Mesendoderm (in vitro differentiated cells): ENCODE data around the gene SEMA3A.
A peak's percentile ranks its signal among the peaks of the same experiment; 100 is the strongest.

Experiments used
- DNase-seq: peaks from one replicate; pipeline ENCODE4 v3.0.0; 2013
- H2AK5ac ChIP-seq: 2 replicates; pipeline ENCODE4 v1.6.1; 2013; ENCODE audit warnings: low read length, inconsistent platforms
- H2BK120ac ChIP-seq: 2 replicates; pipeline ENCODE4 v1.6.1; 2013; ENCODE audit warnings: low read depth, mild to moderate bottlenecking, low read length, moderate library complexity, mixed read lengths
- H2BK15ac ChIP-seq: replicated peaks from 2 replicates; pipeline ENCODE4 v1.6.1; 2013; ENCODE audit warnings: low read depth, mild to moderate bottlenecking, moderate library complexity
- H2BK5ac ChIP-seq: 2 replicates; pipeline ENCODE4 v1.6.1; 2013; ENCODE audit warnings: low read length, inconsistent platforms
- H3K18ac ChIP-seq: 2 replicates; pipeline ENCODE4 v1.6.1; 2013; ENCODE audit warnings: mild to moderate bottlenecking, low read length, mixed read lengths
- H3K23ac ChIP-seq: one replicate; pipeline ENCODE4 v1.6.1; 2013; ENCODE audit warnings: low read length
- H3K27ac ChIP-seq: 2 replicates; pipeline ENCODE4 v1.5.1; 2013; ENCODE audit warnings: low read depth, mild to moderate bottlenecking, inconsistent platforms, low read length, moderate library complexity
- H3K27me3 ChIP-seq: 2 replicates; pipeline ENCODE4 v1.6.1; 2013; ENCODE audit warnings: low read length, control low read depth, mild to moderate bottlenecking, inconsistent platforms; ENCODE audit not compliant: insufficient read depth, poor library complexity
- H3K36me3 ChIP-seq: 2 replicates; pipeline ENCODE4 v1.6.1; 2013; ENCODE audit warnings: low read length, inconsistent platforms; ENCODE audit not compliant: control insufficient read depth, insufficient read depth
- H3K4ac ChIP-seq: one replicate; pipeline ENCODE4 v1.6.1; 2013; ENCODE audit warnings: low read depth, mild to moderate bottlenecking, low read length, moderate library complexity
- H3K4me1 ChIP-seq: 2 replicates; pipeline ENCODE4 v1.6.1; 2013; ENCODE audit warnings: low read depth, low read length, inconsistent platforms; ENCODE audit not compliant: control insufficient read depth
- H3K4me2 ChIP-seq: 2 replicates; pipeline ENCODE4 v1.6.1; 2013; ENCODE audit warnings: low read length
- H3K4me3 ChIP-seq: 2 replicates; pipeline ENCODE4 v1.5.1; 2013; ENCODE audit warnings: mild to moderate bottlenecking, low read length
- H3K56ac ChIP-seq: one replicate; pipeline ENCODE4 v1.6.1; 2013; ENCODE audit warnings: low read length
- H3K79me1 ChIP-seq: 2 replicates; pipeline ENCODE4 v1.6.1; 2013; ENCODE audit warnings: low read length, inconsistent platforms
- H3K79me2 ChIP-seq: 2 replicates; pipeline ENCODE4 v1.6.1; 2013; ENCODE audit warnings: mild to moderate bottlenecking, low read length; ENCODE audit not compliant: control insufficient read depth, insufficient read depth
- H3K9ac ChIP-seq: 2 replicates; pipeline ENCODE4 v1.6.1; 2013; ENCODE audit warnings: low read length, inconsistent platforms
- H4K5ac ChIP-seq: one replicate; pipeline ENCODE4 v1.6.1; 2013; ENCODE audit warnings: low read length
- H4K8ac ChIP-seq: one replicate; pipeline ENCODE4 v1.6.1; 2013; ENCODE audit warnings: low read depth, mild to moderate bottlenecking, control low read depth, low read length, moderate library complexity
- WGBS: extraction: QIAGEN DNeasy Blood & Tissue Kit; methylation state at CpG from one replicate; pipeline ENCODE4 v1.1.7; 2013; ENCODE audit warnings: low lambda C conversion rate, missing lambda C conversion rate; ENCODE audit not compliant: insufficient coverage; ENCODE audit errors: extremely low coverage; 5-methylcytosine and 5-hydroxymethylcytosine counted together

SEMA3A gene

DNA sequence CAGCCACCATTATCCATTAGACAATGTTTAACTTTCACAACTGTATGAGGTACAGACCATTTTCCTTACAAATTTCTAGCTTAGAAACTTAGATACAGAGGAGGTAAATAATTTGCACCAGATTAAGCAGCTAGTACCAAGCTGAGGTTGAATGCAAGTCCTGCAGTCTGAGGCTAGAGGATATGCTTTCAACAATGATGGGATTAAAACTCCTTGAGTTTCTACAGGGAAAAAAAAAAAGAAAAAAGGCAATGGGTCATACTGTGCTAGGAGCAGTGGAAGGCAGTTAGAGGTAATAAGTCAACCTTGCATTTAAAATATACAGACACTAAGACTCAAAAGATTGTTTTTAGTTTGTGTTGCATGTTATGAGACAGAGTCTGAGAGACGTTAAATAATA lies 86.5 kb downstream of the SEMA3A start:
- no peaks in the 10 kb centered on the region for H3K36me3 ChIP-seq
- no peak overlapping the region for H3K27ac ChIP-seq
- H4K5ac ChIP-seq, result no peak overlapping the region
- H3K4me3 ChIP-seq, result no peak overlapping the region
- H3K4ac ChIP-seq, result no peak overlapping the region
- H2BK15ac ChIP-seq, result no peak overlapping the region
- no peaks in the 10 kb centered on the region for H3K79me1 ChIP-seq
- no peak overlapping the region for H3K23ac ChIP-seq
- H3K27me3 ChIP-seq, result no peaks in the 10 kb centered on the region
- H2BK5ac ChIP-seq, result no peak overlapping the region
- H3K4me1 ChIP-seq, result peaks cover 3% of the 10 kb centered on the region
- H2BK120ac ChIP-seq, result no peak overlapping the region
- no peak overlapping the region for H3K4me2 ChIP-seq
- WGBS, result no CpG with 5 or more reads among the region's 1 CpG
- H3K9ac ChIP-seq, result no peak overlapping the region
- no peaks in the 10 kb centered on the region for H3K79me2 ChIP-seq
- H4K8ac ChIP-seq, result no peak overlapping the region
- no peak overlapping the region for H3K56ac ChIP-seq
- H3K18ac ChIP-seq, result no peak overlapping the region
- H2AK5ac ChIP-seq, result no peak overlapping the region
- DNase-seq, result no peak

DNA sequence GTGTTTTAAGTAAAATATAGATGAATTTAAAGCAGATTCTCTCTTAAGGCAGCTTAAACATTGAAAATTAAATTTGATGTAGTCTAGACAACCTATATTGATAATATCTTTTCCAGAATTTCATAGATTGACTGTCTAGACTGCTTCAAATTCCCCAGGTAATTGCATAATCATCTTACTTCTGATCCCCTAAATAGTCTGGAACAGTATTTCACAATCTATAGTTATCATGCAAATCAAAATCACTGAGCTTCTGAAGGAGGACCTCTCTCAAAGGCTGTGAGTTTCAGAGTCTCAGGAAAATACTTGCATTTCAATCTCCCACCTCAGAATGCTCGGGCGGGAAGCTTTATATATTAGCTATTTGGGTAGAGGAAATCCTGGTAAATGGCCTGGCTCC lies 87.3 kb downstream of the SEMA3A start:
- no peak overlapping the region for H3K27ac ChIP-seq
- no peak overlapping the region for H4K8ac ChIP-seq
- H2BK5ac ChIP-seq, result no peak overlapping the region
- H3K79me1 ChIP-seq, result no peaks in the 10 kb centered on the region
- no peak overlapping the region for H3K23ac ChIP-seq
- H3K9ac ChIP-seq, result no peak overlapping the region
- H2BK120ac ChIP-seq, result peak overlapping the region; percentile 28
- no peak for DNase-seq
- no peak overlapping the region for H3K56ac ChIP-seq
- no peaks in the 10 kb centered on the region for H3K79me2 ChIP-seq
- peak overlapping the region; percentile 39 for H3K18ac ChIP-seq
- H2BK15ac ChIP-seq, result no peak overlapping the region
- H3K4me1 ChIP-seq, result peaks cover 3% of the 10 kb centered on the region
- no peak overlapping the region for H3K4me2 ChIP-seq
- no CpG with 5 or more reads among the region's 2 CpGs for WGBS
- H3K36me3 ChIP-seq, result no peaks in the 10 kb centered on the region
- H4K5ac ChIP-seq, result no peak overlapping the region
- no peak overlapping the region for H3K4me3 ChIP-seq
- no peaks in the 10 kb centered on the region for H3K27me3 ChIP-seq
- H3K4ac ChIP-seq, result no peak overlapping the region
- no peak overlapping the region for H2AK5ac ChIP-seq

DNA sequence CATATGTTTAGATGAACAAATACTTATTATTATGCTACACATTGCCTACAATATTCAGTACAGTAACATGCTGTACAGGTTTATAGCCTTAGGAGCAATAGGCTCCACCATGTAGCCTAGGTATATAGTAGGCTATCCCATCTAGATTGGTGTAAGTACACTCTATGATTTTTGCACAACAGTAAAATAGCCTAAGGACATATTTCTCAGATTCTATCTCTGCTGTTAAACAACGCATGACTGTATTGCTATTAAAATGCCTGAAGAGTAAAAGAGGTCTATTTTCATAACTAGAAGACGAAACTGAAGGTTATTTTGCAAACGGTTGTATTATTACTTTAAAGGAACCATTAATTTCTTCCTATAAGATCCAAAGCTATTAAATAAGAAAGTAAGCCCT lies 88.3 kb downstream of the SEMA3A start:
- Histone ChIP-seq H2BK5ac (no peak overlapping the region), H3K18ac (no peak overlapping the region), H3K79me2 (no peaks in the 10 kb centered on the region), H4K5ac (no peak overlapping the region), H3K56ac (no peak overlapping the region), H3K23ac (no peak overlapping the region), H3K4ac (no peak overlapping the region), H3K36me3 (no peaks in the 10 kb centered on the region), H3K27me3 (no peaks in the 10 kb centered on the region), H3K4me1 (peaks cover 3% of the 10 kb centered on the region), H2BK15ac (no peak overlapping the region), H2AK5ac (no peak overlapping the region), H4K8ac (no peak overlapping the region), H3K4me3 (no peak overlapping the region), H3K9ac (no peak overlapping the region), H3K27ac (no peak overlapping the region), H3K79me1 (no peaks in the 10 kb centered on the region), H3K4me2 (no peak overlapping the region), H2BK120ac (no peak overlapping the region)
- WGBS, result no CpG with 5 or more reads among the region's 3 CpGs
- no peak for DNase-seq

DNA sequence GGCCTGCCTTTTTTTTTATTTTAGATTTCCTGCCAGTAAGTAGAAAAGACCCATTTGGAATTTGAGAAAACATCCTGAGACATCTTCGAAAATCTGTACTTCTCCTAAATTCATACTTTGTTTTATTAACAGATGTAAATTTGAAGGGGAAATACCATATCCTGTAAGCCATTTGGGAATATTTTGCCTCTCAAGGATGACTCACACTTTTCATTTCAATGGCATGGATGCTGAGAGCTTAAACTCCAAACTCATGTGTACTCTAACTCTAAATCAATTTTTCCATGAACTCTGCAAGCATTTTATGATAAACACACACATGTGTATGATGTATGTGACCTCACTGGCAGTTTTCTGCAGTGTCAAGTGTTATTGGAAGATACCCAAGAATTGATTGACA lies 89.0 kb downstream of the SEMA3A start:
- Histone ChIP-seq H3K36me3 (no peaks in the 10 kb centered on the region), H2BK5ac (no peak overlapping the region)
- no CpG with 5 or more reads among the region's 1 CpG for WGBS

DNA sequence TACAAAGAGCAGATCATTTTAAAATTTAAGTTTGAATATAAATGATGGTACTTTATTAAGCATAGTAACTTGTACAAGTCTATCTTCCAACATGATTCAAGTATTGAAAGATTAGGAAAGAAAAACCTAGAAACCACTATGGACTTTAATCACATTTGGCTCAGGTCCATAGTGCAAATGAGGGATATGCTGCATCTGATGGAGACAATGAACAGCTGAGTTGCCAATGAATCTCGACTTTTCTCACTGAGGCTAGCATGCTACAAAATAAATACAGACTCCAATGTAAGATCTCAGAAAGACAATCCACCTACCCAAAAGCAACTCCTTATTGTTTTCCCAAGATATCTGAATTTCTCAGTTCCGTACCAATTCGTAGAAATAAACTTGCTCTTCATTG lies 89.8 kb downstream of the SEMA3A start:
- no peak overlapping the region for H3K4ac ChIP-seq

More for the DNA sequence above, 89.0 kb downstream of the SEMA3A start:
- Histone ChIP-seq H4K5ac (no peak overlapping the region), H2BK120ac (no peak overlapping the region), H3K4me1 (peaks cover 3% of the 10 kb centered on the region), H4K8ac (no peak overlapping the region), H3K27me3 (no peaks in the 10 kb centered on the region), H3K27ac (no peak overlapping the region), H3K56ac (no peak overlapping the region), H2AK5ac (no peak overlapping the region), H3K4me2 (no peak overlapping the region), H3K79me2 (no peaks in the 10 kb centered on the region), H3K79me1 (no peaks in the 10 kb centered on the region), H3K4ac (no peak overlapping the region), H3K18ac (no peak overlapping the region), H3K23ac (no peak overlapping the region), H3K4me3 (no peak overlapping the region), H2BK15ac (no peak overlapping the region), H3K9ac (no peak overlapping the region)
- no peak for DNase-seq

DNA sequence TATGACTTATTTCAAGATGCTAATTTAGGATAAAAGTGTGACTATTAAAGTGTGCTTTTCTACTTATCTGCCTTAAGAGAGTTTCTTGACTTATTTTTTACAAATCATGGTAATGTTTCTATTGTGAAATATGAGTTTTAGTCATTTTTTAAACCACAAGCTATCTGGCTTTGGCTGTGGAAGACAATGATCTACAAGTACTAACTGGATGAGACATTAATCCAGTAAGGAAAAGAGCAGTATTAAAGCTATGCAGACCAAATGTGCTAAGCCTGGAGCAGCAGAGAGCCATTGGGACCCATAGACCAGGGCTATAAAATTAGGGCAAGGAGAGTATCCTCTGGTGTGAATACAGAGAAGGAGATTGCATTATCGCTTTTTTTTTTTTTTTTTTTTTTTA lies 92.4 kb downstream of the SEMA3A start:
- DNase-seq, result no peak
- WGBS, result no CpG with 5 or more reads among the region's 1 CpG

More for the DNA sequence above, 89.8 kb downstream of the SEMA3A start:
- no peak overlapping the region for H3K56ac ChIP-seq
- no peak overlapping the region for H2BK15ac ChIP-seq
- no peaks in the 10 kb centered on the region for H3K79me2 ChIP-seq
- no peak overlapping the region for H2BK5ac ChIP-seq
- no peak overlapping the region for H3K9ac ChIP-seq
- no peaks in the 10 kb centered on the region for H3K4me1 ChIP-seq
- no peak overlapping the region for H3K23ac ChIP-seq
- H4K5ac ChIP-seq, result no peak overlapping the region
- no peak overlapping the region for H2BK120ac ChIP-seq
- no peaks in the 10 kb centered on the region for H3K79me1 ChIP-seq
- H3K18ac ChIP-seq, result no peak overlapping the region
- H3K27ac ChIP-seq, result no peak overlapping the region
- H2AK5ac ChIP-seq, result no peak overlapping the region
- no peak for DNase-seq
- no CpG with 5 or more reads among the region's 3 CpGs for WGBS
- H3K4me3 ChIP-seq, result no peak overlapping the region
- H3K27me3 ChIP-seq, result no peaks in the 10 kb centered on the region
- no peak overlapping the region for H3K4me2 ChIP-seq
- H4K8ac ChIP-seq, result no peak overlapping the region
- H3K36me3 ChIP-seq, result no peaks in the 10 kb centered on the region

More for the DNA sequence above, 92.4 kb downstream of the SEMA3A start:
- Histone ChIP-seq H4K5ac (no peak overlapping the region), H3K4me3 (no peak overlapping the region), H2BK15ac (no peak overlapping the region), H3K18ac (no peak overlapping the region), H3K79me2 (no peaks in the 10 kb centered on the region), H3K27ac (no peak overlapping the region), H3K4ac (no peak overlapping the region), H3K56ac (no peak overlapping the region), H2BK120ac (no peak overlapping the region), H4K8ac (no peak overlapping the region), H2AK5ac (no peak overlapping the region), H3K4me1 (no peaks in the 10 kb centered on the region), H2BK5ac (no peak overlapping the region), H3K9ac (no peak overlapping the region), H3K4me2 (no peak overlapping the region), H3K27me3 (no peaks in the 10 kb centered on the region), H3K36me3 (no peaks in the 10 kb centered on the region), H3K79me1 (no peaks in the 10 kb centered on the region), H3K23ac (no peak overlapping the region)
